Measurements from ENCODE around the gene RAB1A. TPM values are rescaled to one million over a fixed set of nuclear protein-coding genes. Genes with fewer than 3 reads are reported as not detected.

RAB1A gene
- total and polyA plus RNA-seq, 10 of the 15 experiments (the other 5 are each of a cell fraction or from before 2014, with no cell fraction given): 48.9 to 171 (median 83.4) TPM

DNA sequence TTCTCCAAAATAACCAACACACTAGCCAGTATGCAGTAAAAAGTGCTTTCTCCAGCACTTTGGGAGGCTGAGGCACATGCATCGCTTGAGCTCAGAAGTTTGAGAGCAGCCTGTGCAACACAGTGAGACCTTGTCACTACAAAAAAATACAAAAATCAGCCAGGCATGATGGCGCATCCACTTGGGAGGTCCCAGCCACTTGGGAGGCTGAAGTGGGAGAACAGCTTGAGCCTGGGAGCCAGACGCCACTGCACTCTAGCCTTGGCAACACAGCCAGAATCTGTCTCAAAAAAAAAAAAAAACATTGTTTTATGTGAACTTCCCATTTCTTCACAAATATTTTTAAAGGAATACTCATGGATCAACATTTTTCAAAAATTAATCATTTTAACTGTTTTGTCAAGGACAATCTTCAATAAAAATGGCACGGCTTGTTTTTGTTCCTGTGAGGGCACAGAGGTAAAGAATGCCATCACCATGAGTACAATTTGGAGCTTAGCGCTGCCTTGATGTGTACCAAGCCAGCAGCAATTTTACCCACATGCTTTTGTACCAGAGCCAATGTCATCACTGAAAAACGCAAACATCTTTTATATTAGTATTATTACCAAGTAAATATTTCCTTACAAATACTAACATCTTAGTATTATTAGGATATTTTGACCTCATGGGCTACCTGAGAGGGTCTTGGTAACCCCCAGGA, 26.7 kb downstream of the RAB1A start:
- no peak for ATAC-seq
- 99% methylated on average over 6 of the region's 6 CpGs for WGBS (ENCODE audit: insufficient coverage, insufficient replicate concordance, low lambda C conversion rate, missing lambda C conversion rate)
- Histone ChIP-seq H3K27ac (ENCODE audit: control insufficient read depth, insufficient read depth) (no peak overlapping the region), H3K79me2 (ENCODE audit: control insufficient read depth, insufficient read depth, low read length) (peaks cover 44% of the 10 kb centered on the region), H3K36me3 (ENCODE audit: control insufficient read depth in 2 of 2, insufficient read depth in 2 of 2, low read length in 1 of 2) (peaks cover 6 to 23% of the 10 kb centered on the region in 2 experiments; a peak in 3 of 4 replicates), H3K9ac (ENCODE audit: control insufficient read depth, insufficient read depth, low read length) (no peak overlapping the region), H3K9me3 (replicated peaks; ENCODE audit: control insufficient read depth, insufficient read depth, low read length) (no peaks in the 10 kb centered on the region), H3K27me3 (replicated peaks in 1 of 2; ENCODE audit: control insufficient read depth in 2 of 2, insufficient read depth in 2 of 2, low read length in 1 of 2) (no peaks in the 10 kb centered on the region), H3K4me3 (no peak overlapping the region), H4K20me1 (ENCODE audit: control insufficient read depth, insufficient read depth) (no peaks in the 10 kb centered on the region), H3K4me1 (ENCODE audit: control insufficient read depth, insufficient read depth, low read length) (no peaks in the 10 kb centered on the region), H2AFZ (ENCODE audit: control insufficient read depth, low read depth, low read length) (no peak overlapping the region), H3K4me2 (ENCODE audit: control insufficient read depth, insufficient read depth) (no peak overlapping the region)
- POLR2A ChIA-PET: interaction anchor here (0.7 to 1.7 kb wide), 2 partner anchors 16 to 174 kb away, joined by 4 to 6 read pairs; no protein-coding TSS in a partner anchor
- no peak for DNase-seq (ENCODE audit: low read depth, low spot score)
- no peak for FAIRE-seq
- in situ Hi-C loops (cut with MboI): no loop called here
- RAD21 ChIA-PET (ENCODE audit: unreplicated experiment): no interaction called here
- CTCF ChIA-PET: interaction anchor here (0.6 to 0.7 kb wide), 2 partner anchors 127 to 263 kb away, joined by 3 read pairs; no protein-coding TSS in a partner anchor
- intact Hi-C loops (cut with micrococcal nuclease; ENCODE audit: unreplicated experiment): no loop called here
- BruUV-seq (replicated peaks): no TSS peak
- SMC1A ChIA-PET (ENCODE audit: uncharacterized antibody, unreplicated experiment): interaction anchor here (0.6 kb wide), 1 partner anchor 599 kb away, joined by 3 read pairs; no protein-coding TSS in a partner anchor
- TF ChIP-seq, protein P1, sequence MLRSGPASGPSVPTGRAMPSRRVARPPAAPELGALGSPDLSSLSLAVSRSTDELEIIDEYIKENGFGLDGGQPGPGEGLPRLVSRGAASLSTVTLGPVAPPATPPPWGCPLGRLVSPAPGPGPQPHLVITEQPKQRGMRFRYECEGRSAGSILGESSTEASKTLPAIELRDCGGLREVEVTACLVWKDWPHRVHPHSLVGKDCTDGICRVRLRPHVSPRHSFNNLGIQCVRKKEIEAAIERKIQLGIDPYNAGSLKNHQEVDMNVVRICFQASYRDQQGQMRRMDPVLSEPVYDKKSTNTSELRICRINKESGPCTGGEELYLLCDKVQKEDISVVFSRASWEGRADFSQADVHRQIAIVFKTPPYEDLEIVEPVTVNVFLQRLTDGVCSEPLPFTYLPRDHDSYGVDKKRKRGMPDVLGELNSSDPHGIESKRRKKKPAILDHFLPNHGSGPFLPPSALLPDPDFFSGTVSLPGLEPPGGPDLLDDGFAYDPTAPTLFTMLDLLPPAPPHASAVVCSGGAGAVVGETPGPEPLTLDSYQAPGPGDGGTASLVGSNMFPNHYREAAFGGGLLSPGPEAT (IDR thresholded peaks at IDR 0.05; ENCODE audit: low read depth): no peak
- TF ChIP-seq, protein P2, sequence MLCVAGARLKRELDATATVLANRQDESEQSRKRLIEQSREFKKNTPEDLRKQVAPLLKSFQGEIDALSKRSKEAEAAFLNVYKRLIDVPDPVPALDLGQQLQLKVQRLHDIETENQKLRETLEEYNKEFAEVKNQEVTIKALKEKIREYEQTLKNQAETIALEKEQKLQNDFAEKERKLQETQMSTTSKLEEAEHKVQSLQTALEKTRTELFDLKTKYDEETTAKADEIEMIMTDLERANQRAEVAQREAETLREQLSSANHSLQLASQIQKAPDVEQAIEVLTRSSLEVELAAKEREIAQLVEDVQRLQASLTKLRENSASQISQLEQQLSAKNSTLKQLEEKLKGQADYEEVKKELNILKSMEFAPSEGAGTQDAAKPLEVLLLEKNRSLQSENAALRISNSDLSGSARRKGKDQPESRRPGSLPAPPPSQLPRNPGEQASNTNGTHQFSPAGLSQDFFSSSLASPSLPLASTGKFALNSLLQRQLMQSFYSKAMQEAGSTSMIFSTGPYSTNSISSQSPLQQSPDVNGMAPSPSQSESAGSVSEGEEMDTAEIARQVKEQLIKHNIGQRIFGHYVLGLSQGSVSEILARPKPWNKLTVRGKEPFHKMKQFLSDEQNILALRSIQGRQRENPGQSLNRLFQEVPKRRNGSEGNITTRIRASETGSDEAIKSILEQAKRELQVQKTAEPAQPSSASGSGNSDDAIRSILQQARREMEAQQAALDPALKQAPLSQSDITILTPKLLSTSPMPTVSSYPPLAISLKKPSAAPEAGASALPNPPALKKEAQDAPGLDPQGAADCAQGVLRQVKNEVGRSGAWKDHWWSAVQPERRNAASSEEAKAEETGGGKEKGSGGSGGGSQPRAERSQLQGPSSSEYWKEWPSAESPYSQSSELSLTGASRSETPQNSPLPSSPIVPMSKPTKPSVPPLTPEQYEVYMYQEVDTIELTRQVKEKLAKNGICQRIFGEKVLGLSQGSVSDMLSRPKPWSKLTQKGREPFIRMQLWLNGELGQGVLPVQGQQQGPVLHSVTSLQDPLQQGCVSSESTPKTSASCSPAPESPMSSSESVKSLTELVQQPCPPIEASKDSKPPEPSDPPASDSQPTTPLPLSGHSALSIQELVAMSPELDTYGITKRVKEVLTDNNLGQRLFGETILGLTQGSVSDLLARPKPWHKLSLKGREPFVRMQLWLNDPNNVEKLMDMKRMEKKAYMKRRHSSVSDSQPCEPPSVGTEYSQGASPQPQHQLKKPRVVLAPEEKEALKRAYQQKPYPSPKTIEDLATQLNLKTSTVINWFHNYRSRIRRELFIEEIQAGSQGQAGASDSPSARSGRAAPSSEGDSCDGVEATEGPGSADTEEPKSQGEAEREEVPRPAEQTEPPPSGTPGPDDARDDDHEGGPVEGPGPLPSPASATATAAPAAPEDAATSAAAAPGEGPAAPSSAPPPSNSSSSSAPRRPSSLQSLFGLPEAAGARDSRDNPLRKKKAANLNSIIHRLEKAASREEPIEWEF (IDR thresholded peaks at IDR 0.05; ENCODE audit: insufficient replicate concordance, low read depth, low read length): no peak
- no peak for TF ChIP-seq BACH1 (IDR thresholded peaks at IDR 0.05; ENCODE audit: borderline replicate concordance)
- TF ChIP-seq, protein P3, sequence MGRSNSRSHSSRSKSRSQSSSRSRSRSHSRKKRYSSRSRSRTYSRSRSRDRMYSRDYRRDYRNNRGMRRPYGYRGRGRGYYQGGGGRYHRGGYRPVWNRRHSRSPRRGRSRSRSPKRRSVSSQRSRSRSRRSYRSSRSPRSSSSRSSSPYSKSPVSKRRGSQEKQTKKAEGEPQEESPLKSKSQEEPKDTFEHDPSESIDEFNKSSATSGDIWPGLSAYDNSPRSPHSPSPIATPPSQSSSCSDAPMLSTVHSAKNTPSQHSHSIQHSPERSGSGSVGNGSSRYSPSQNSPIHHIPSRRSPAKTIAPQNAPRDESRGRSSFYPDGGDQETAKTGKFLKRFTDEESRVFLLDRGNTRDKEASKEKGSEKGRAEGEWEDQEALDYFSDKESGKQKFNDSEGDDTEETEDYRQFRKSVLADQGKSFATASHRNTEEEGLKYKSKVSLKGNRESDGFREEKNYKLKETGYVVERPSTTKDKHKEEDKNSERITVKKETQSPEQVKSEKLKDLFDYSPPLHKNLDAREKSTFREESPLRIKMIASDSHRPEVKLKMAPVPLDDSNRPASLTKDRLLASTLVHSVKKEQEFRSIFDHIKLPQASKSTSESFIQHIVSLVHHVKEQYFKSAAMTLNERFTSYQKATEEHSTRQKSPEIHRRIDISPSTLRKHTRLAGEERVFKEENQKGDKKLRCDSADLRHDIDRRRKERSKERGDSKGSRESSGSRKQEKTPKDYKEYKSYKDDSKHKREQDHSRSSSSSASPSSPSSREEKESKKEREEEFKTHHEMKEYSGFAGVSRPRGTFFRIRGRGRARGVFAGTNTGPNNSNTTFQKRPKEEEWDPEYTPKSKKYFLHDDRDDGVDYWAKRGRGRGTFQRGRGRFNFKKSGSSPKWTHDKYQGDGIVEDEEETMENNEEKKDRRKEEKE (IDR thresholded peaks at IDR 0.05): no peak
- no peak for TF ChIP-seq ZNF622 (IDR thresholded peaks at IDR 0.05)
- no peak for TF ChIP-seq PML (IDR thresholded peaks at IDR 0.05; ENCODE audit: low read length)
- no peak for TF ChIP-seq CEBPB (IDR thresholded peaks at IDR 0.05; ENCODE audit: borderline replicate concordance in 1 of 2, low read depth in 2 of 2, low read length in 2 of 2)
- no peak for TF ChIP-seq MTA3 (IDR thresholded peaks at IDR 0.05; ENCODE audit: borderline replicate concordance, low read length)
- TF ChIP-seq, protein P4, sequence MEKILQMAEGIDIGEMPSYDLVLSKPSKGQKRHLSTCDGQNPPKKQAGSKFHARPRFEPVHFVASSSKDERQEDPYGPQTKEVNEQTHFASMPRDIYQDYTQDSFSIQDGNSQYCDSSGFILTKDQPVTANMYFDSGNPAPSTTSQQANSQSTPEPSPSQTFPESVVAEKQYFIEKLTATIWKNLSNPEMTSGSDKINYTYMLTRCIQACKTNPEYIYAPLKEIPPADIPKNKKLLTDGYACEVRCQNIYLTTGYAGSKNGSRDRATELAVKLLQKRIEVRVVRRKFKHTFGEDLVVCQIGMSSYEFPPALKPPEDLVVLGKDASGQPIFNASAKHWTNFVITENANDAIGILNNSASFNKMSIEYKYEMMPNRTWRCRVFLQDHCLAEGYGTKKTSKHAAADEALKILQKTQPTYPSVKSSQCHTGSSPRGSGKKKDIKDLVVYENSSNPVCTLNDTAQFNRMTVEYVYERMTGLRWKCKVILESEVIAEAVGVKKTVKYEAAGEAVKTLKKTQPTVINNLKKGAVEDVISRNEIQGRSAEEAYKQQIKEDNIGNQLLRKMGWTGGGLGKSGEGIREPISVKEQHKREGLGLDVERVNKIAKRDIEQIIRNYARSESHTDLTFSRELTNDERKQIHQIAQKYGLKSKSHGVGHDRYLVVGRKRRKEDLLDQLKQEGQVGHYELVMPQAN (conservative IDR thresholded peaks at IDR 0.05): no peak
- TF ChIP-seq ZNF24 (IDR thresholded peaks at IDR 0.05): no peak
- TF ChIP-seq NR2C1 (IDR thresholded peaks at IDR 0.05): no peak

Data from GM12878 (cell line).